Ovary (tissue), 3 donors: ENCODE data around the gene VASN.

ENCODE experiments used
- POLR2A ChIP-seq: fragments of 450-650 bp; IDR thresholded peaks from one replicate; pipeline ENCODE4 v1.6.1; 2017; ENCODE audit warnings: antibody characterized with exemption, mild to moderate bottlenecking, moderate library complexity
- TF ChIP-seq, protein P1 (sequence below), 3 donors: fragments of 450-650 bp in 2 of 3; fragments of 200-600 bp in 1 of 3; IDR thresholded peaks; one replicate each; pipeline versions ENCODE4 v1.5.1 to v1.8.0; 2016 to 2022; ENCODE audit warnings: antibody characterized with exemption in 3 of 3, mild to moderate bottlenecking in 1 of 3
- donor health status: DM: no; HTN: no; CAD: no.

DNA sequence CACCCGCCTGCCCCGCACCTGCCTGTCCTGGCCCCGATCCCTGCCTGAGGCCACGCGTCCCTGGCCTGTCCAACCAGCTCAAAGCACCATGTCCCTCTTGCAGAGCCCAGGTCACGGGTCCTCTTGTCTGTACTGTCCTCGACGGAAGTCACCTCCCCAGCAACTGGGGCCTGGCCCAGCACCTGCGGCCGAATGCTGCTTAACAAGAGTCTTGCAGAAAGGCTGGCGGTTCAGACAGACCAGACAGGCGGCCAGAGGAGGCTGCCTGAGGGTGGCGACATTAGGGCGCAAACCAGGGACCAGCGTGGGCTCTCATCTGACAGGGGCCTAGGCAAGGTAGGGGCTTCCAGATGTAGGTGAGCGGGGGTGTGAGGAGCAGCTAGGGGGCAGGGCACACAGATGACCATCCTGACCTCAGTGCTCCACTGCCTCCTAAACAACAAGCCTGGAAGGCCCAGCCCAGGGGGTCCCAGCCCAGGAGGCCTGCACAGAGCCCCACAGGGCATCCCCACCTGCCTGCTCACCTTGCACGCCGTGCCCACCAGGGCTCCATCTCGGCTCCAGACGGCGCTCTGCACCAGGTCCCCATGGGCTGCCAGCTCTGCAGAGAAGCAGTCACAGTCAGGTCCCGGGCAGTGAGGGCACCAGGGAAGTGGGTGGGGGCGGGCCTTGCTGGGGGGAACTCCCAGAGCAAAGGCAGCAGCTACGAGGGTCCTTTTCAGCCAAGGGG, 33.5 kb downstream of the VASN start:
- TF ChIP-seq, protein P1, sequence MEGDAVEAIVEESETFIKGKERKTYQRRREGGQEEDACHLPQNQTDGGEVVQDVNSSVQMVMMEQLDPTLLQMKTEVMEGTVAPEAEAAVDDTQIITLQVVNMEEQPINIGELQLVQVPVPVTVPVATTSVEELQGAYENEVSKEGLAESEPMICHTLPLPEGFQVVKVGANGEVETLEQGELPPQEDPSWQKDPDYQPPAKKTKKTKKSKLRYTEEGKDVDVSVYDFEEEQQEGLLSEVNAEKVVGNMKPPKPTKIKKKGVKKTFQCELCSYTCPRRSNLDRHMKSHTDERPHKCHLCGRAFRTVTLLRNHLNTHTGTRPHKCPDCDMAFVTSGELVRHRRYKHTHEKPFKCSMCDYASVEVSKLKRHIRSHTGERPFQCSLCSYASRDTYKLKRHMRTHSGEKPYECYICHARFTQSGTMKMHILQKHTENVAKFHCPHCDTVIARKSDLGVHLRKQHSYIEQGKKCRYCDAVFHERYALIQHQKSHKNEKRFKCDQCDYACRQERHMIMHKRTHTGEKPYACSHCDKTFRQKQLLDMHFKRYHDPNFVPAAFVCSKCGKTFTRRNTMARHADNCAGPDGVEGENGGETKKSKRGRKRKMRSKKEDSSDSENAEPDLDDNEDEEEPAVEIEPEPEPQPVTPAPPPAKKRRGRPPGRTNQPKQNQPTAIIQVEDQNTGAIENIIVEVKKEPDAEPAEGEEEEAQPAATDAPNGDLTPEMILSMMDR (IDR thresholded peaks at IDR 0.05): no peak
- no peak for TF ChIP-seq POLR2A
